AG20443 (cell line): Measurements from ENCODE around the gene FOXN3.

ENCODE experiments used
- DNase-seq: peaks from one replicate; pipeline ENCODE4 v3.0.0; 2012; ENCODE audit warnings: low spot score, mixed read lengths

Gene FOXN3

GRCh38 chr14:89330236-89331002 lies 86.6 kb downstream of the FOXN3 start:
- peak; percentile 88 for DNase-seq

GRCh38 chr14:89327771-89328212 lies 89.2 kb downstream of the FOXN3 start:
- peak; percentile 40 for DNase-seq

GRCh38 chr14:89325959-89326358 lies 91.1 kb downstream of the FOXN3 start:
- DNase-seq, result no peak

- no peak for DNase-seq
These were observed 91.6 kb downstream of the FOXN3 start for GRCh38 chr14:89325299-89325883.

GRCh38 chr14:89324501-89325298 lies 92.3 kb downstream of the FOXN3 start:
- no peak for DNase-seq

- DNase-seq, result no peak
These were observed 96.5 kb downstream of the FOXN3 start for GRCh38 chr14:89320381-89321000.

DNA sequence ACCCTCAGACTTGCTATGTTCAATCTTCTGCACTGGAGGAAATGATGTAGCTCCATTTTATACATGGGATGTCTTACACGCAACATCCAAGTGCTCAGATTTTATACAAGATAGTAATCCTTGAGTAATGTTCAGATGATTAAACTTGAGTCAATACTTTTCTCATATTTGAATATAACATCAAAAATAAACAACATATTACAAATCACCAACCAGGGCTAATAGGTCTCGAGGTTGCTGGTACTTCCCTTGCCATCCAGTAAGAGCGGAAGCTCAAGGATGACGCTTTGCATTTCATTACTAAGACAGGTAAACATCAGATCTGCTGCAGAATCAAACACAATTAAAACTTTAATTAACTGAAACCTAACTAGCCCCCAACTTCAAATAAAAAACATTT lies 97.3 kb downstream of the FOXN3 start:
- no peak for DNase-seq

DNA sequence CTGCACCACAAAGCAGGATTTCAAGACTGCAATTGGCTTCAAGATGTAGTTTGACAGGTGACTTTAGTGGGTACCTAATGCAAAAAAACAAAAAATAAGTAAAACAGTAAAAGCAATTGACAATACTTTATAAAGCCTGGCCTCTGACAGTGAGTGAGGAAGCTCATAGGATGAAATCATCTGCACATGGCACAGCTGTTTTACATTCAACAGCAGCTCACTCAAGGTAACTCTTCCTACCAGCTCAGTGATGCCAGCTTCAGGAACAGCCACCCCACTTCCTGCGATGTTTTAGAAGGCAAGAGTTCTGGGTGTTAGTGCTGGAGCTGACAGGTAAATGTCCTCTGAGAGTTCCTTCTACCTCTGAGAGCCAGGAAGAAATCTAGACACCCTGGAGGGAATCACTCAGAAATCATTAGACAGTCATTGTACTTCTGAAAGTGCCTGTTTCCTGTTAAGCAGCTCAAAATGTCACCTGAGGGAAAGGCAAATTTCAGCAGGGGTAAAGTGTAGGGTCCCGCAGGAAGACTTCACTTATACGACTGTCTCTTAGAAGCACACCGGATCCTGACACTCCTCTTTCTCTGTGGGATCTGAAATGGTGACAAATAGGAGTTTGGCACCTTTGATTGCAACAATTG lies 99.9 kb downstream of the FOXN3 start:
- no peak for DNase-seq

- DNase-seq, result no peak
These were observed 101.3 kb downstream of the FOXN3 start for GRCh38 chr14:89315493-89316470.

- DNase-seq, result no peak
These were observed 102.8 kb downstream of the FOXN3 start for GRCh38 chr14:89314274-89314673.

DNA sequence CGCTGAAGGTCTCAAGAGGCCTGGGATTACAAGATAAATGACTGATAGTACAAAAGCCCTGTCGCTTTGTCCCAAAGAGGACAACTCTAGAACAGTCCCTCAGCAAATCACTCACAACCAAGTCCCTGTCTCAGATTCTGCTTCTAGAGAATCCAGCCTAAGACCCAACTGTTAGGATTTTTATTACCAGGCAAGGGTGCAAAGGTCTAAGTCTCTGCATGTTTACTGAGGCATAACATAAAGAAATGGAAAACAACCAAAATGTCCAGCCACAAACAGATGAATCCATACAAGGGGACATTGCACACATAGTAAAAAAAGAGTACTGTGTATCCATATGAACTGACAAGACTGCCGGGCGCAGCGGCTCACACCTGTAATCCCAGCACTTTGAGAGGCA lies 104.1 kb downstream of the FOXN3 start:
- DNase-seq, result no peak

DNA sequence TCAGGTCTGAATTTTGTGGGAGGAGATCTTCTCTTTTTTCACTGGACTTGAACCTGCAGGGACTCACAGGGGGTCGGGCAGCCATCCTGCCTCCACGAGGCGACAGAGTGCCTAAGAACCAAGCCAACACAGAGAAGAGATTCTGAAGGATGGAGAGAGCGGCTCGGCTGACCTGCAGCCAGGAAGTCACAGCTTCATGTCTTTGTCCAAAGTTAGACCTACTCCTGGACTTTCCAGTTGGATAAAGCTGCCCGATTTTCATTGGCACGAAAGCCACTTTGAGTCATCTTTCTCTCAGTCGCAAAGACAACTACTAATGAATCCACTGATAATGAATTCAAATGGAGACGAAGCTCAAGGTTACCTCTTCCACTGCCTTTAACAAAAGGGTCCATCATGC lies 106.8 kb downstream of the FOXN3 start:
- no peak for DNase-seq

DNA sequence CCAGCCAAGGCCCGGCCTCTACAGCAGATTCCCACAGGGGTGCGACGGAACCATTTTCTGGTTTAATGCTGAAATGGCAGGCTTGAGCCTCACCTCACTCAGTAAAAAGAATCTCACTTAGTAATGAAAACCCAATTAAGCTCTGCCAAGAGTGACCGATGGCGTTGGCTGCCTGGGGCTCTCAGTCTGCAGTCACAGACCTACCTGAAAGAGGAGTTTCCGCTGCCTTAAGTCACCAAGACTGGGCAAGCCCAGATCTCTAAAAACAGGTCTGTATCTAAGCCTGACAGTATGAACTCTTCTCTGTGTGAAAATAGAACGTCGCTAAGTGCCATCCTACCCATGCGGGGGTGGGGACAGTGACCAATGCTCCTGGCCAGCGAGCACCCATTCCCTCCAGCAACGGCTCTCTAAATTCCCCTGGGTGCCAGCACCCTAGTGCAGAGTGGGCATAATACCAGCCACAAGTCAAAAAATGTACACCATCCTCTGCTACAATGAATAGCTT lies 107.3 kb downstream of the FOXN3 start:
- DNase-seq, result no peak

- peak; percentile 33 for DNase-seq
These were observed 108.6 kb downstream of the FOXN3 start for GRCh38 chr14:89308232-89308959.

GRCh38 chr14:89307409-89307808 lies 109.6 kb downstream of the FOXN3 start:
- no peak for DNase-seq

DNA sequence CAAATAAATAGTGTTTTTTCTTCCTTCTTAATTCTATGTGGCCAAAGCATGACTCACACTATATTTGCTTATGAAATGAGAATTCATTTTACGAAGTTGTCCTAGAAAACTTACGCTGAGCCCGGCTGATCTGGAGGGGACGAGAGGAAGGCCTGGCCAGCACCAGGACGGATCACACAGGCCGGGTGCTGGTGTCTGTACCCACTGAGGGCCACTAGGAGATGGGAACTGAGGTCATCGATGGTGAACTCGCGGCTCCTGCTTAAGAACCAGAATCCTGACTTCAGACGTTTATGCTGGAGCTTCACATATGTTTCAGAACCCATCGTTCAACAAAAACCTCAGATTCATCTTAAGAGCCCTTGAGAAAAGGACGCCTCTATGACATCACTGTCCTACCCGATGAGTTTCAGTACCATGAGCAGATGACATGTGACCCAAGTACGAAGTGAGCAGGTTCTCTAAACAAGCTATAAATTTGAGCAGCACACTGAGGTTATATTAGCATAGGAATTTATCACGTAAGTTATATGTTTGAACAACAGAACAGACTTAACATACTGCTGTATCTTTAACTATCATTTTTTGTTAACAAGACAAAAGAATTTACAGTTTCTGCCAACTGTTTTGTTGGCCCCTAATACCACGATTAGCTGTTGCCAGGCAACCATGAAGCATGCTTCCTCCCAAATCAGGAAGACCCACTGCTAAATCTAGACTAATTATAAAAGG lies 111.9 kb downstream of the FOXN3 start:
- DNase-seq, result peak; percentile 67

- no peak for DNase-seq
These were observed 112.5 kb downstream of the FOXN3 start for GRCh38 chr14:89304561-89304960.

GRCh38 chr14:89303456-89304435 lies 113.3 kb downstream of the FOXN3 start:
- peak; percentile 65 for DNase-seq
